Tibial nerve (tissue), 4 donors: ENCODE results near the gene PLD3. TPM values are rescaled to one million over a fixed set of nuclear protein-coding genes. Genes with fewer than 3 reads are reported as not detected.

Experiments used
- DNase-seq, 2 donors: peaks; one replicate each; pipeline ENCODE4 v3.0.0-alpha.2; 2019; ENCODE audit warnings: low spot score in 2 of 2
- H3K27ac ChIP-seq, 4 donors: fragments of 200-600 bp; sonication (generic) in 3 of 4; one replicate each; pipeline ENCODE4 v1.5.1; 2017 to 2019; ENCODE audit warnings: mild to moderate bottlenecking in 1 of 4
- H3K27me3 ChIP-seq, 2 donors: fragments of 200-600 bp; sonication (generic) in 1 of 2; one replicate each; pipeline versions ENCODE4 v1.5.1 to v1.6.0; 2017 to 2019
- H3K36me3 ChIP-seq, 3 donors: fragments of 200-600 bp; sonication (generic); one replicate each; pipeline ENCODE4 v1.5.1; 2018 to 2019
- H3K4me1 ChIP-seq, 4 donors: fragments of 200-600 bp; sonication (generic) in 3 of 4; one replicate each; pipeline ENCODE4 v1.5.1; 2017 to 2019
- H3K4me3 ChIP-seq, 4 donors: fragments of 200-600 bp; sonication (generic) in 3 of 4; one replicate each; pipeline ENCODE4 v1.5.1; 2017 to 2019; ENCODE audit warnings: mild to moderate bottlenecking in 1 of 4, moderate library complexity in 1 of 4
- H3K9me3 ChIP-seq, 4 donors: fragments of 200-600 bp; sonication (generic) in 3 of 4; one replicate each; pipeline ENCODE4 v1.5.1; 2017 to 2019
- CTCF ChIP-seq, 5 experiments: fragments of 200-600 bp in 3 of 5; fragments of 450-650 bp in 2 of 5; sonication (generic) in 3 of 5; IDR thresholded peaks; one replicate each; pipeline ENCODE4 v1.5.1; 2016 to 2019; ENCODE audit warnings: antibody characterized with exemption in 5 of 5, mild to moderate bottlenecking in 3 of 5, moderate library complexity in 2 of 5
- EP300 ChIP-seq, 2 donors: sonication (generic); formaldehyde crosslinking; IDR thresholded peaks; one replicate each; pipeline ENCODE4 v1.6.1; 2017; ENCODE audit warnings: antibody characterized with exemption in 2 of 2, mild to moderate bottlenecking in 1 of 2
- POLR2A ChIP-seq, 2 donors: fragments of 450-650 bp; IDR thresholded peaks; one replicate each; pipeline ENCODE4 v1.6.1; 2017; ENCODE audit warnings: antibody characterized with exemption in 2 of 2, mild to moderate bottlenecking in 2 of 2, moderate library complexity in 2 of 2
- WGBS, 2 donors: methylation state at CpG; one replicate each; pipeline ENCODE4 v1.1.5; 2018; 5-methylcytosine and 5-hydroxymethylcytosine counted together
- total RNA-seq, 4 donors: library from RNA; depleted of rRNA; stranded (reverse); fragments of >200 nt; gene quantifications; one replicate each; pipeline ENCODE4 v1.1.0, GENCODE V29; 2016

Gene PLD3
- total RNA-seq, 4 donors from 2014 or later, result 259 to 352 (median 281) TPM

- no peak overlapping the region for H3K4me3 ChIP-seq
- 90 to 95% methylated on average over 33 of the region's 33 CpGs for WGBS, 2 donors
- TF ChIP-seq POLR2A (IDR thresholded peaks at IDR 0.05), result no peak
- TF ChIP-seq CTCF (IDR thresholded peaks at IDR 0.05), result no peak
- no peak for TF ChIP-seq EP300 (IDR thresholded peaks at IDR 0.05)
These were observed 41.0 kb downstream of the PLD3 start for GRCh38 chr19:40389404-40390083.

GRCh38 chr19:40390084-40390742 lies 41.7 kb downstream of the PLD3 start, which contains the start of gene HIPK4:
Gene HIPK4, minus strand, starts transcription at chr19:40390181. Its CDS starts 279 bp downstream, at chr19:40389902.
- Histone ChIP-seq H3K36me3 (peaks cover 0 to 6% (median 0%) of the 10 kb centered on the region in 3 donors), H3K27me3 (no peaks in the 10 kb centered on the region), H3K9me3 (no peaks in the 10 kb centered on the region), H3K4me3 (no peak within 1 kb of the TSS), H3K4me1 (no peaks in the 10 kb centered on the region), H3K27ac (no peak within 1 kb of the TSS)
- TF ChIP-seq POLR2A (IDR thresholded peaks at IDR 0.05) (no peak), CTCF (IDR thresholded peaks at IDR 0.05) (no peak), EP300 (IDR thresholded peaks at IDR 0.05) (no peak)
- no peak for DNase-seq
- WGBS, 2 donors, result 86% methylated on average over 10 of the region's 10 CpGs

More at GRCh38 chr19:40389404-40390083, 41.0 kb downstream of the PLD3 start:
- H3K4me1 ChIP-seq, result no peaks in the 10 kb centered on the region
- no peaks in the 10 kb centered on the region for H3K36me3 ChIP-seq
- no peaks in the 10 kb centered on the region for H3K9me3 ChIP-seq
- no peaks in the 10 kb centered on the region for H3K27me3 ChIP-seq
- DNase-seq, result no peak
- H3K27ac ChIP-seq, result no peak overlapping the region

- no peaks in the 10 kb centered on the region for H3K27me3 ChIP-seq
- H3K4me1 ChIP-seq, result no peaks in the 10 kb centered on the region
- H3K36me3 ChIP-seq, result peaks cover 0 to 25% (median 0%) of the 10 kb centered on the region in 3 donors
- DNase-seq, result no peak
- TF ChIP-seq CTCF (IDR thresholded peaks at IDR 0.05), result no peak
- no peak for TF ChIP-seq POLR2A (IDR thresholded peaks at IDR 0.05)
- no peak for TF ChIP-seq EP300 (IDR thresholded peaks at IDR 0.05)
- H3K27ac ChIP-seq, result no peak overlapping the region
- 57 to 59% methylated on average over 8 of the region's 8 CpGs for WGBS, 2 donors
- no peaks in the 10 kb centered on the region for H3K9me3 ChIP-seq
- H3K4me3 ChIP-seq, result no peak overlapping the region
These were observed 43.6 kb downstream of the PLD3 start for GRCh38 chr19:40392123-40392522.

- Histone ChIP-seq H3K9me3 (no peaks in the 10 kb centered on the region), H3K27ac (no peak overlapping the region), H3K36me3 (peaks cover 0 to 34% (median 0%) of the 10 kb centered on the region in 3 donors), H3K4me3 (no peak overlapping the region), H3K27me3 (no peaks in the 10 kb centered on the region), H3K4me1 (peaks cover 0 to under 1% (median 0%) of the 10 kb centered on the region in 4 donors)
- 36 to 51% methylated on average over 8 to 9 of the region's 9 CpGs for WGBS, 2 donors
- no peak for TF ChIP-seq POLR2A (IDR thresholded peaks at IDR 0.05)
- peak in 1 of 5 experiments; percentile 21 for TF ChIP-seq CTCF (IDR thresholded peaks at IDR 0.05)
- no peak for DNase-seq
These were observed 44.5 kb downstream of the PLD3 start for GRCh38 chr19:40392894-40393517.
